ENCODE data around the gene FXYD3.

GRCh38 chr19:35166100-35167063 lies 50.8 kb downstream of the FXYD3 start:
- TF ChIP-seq POLR2AphosphoS5 (IDR thresholded peaks at IDR 0.05; ENCODE audit: low read depth, low read length) = no peak
- no peak for TF ChIP-seq CTCF (IDR thresholded peaks at IDR 0.05)
- no peak for TF ChIP-seq EZH2phosphoT487 (IDR thresholded peaks at IDR 0.05; ENCODE audit: borderline replicate concordance, low read depth)
- no peak for TF ChIP-seq RCOR1 (IDR thresholded peaks at IDR 0.05; ENCODE audit: low read length)

All from SK-N-SH (cell line).